Measurements from ENCODE around the gene PRPF31. TPM values are rescaled to one million over a fixed set of nuclear protein-coding genes. Genes with fewer than 3 reads are reported as not detected.

Gene PRPF31, protein sequence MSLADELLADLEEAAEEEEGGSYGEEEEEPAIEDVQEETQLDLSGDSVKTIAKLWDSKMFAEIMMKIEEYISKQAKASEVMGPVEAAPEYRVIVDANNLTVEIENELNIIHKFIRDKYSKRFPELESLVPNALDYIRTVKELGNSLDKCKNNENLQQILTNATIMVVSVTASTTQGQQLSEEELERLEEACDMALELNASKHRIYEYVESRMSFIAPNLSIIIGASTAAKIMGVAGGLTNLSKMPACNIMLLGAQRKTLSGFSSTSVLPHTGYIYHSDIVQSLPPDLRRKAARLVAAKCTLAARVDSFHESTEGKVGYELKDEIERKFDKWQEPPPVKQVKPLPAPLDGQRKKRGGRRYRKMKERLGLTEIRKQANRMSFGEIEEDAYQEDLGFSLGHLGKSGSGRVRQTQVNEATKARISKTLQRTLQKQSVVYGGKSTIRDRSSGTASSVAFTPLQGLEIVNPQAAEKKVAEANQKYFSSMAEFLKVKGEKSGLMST
- 10 to 100 TPM; 17.9 to 97.3 (median 52.6) TPM for total RNA-seq

DNA sequence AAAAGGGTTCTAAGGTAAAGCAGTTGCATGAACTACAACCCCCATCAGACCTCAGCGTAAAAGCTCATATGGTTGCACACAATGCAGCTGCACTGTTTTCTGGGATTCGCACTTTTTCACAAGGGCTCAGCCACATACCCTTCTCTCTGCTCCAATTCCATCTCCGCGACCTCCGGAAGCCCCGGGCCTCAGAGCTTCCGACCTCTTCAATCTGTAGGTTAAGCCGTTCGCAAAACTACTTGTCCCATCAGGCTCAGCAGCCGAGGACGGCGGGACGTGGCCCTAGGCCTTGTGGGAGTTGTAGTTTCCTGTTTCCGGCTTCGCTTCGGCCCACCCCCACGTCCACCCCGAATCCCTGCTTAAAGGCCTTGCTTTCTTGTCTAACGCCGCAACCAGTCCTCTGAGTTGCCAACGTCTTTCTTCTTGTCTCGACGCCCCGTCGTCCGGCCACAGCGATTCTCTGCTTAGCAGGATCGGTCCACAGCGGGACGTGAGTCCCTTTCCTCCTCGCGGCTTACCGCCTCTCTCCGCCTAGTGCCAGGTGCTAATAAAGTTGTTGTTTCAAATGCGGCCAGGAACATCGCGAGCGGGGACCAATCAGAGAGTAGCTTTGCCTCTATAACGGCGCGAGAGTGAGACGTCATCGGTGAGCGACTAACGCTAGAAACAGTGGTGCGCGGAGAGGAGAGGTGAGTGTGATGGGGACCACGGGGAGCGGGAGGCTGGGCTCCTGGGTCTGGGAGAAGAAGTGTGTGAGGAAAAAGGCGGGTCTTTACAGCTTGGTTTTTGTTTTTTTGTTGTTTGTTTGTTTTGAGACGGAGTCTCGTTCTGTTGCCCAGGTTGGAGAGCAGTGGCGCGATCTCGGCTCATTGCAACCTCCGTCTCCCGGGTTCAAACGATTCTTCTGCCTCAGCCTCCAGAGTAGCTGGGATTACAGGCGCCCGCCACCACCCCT lies at the start of gene PRPF31, which contains the start of gene TFPT:
Gene PRPF31, plus strand, starts transcription at position 646 of the 955 bp plus-strand sequence. CDS start 2,525 bp downstream, outside the sequence.
Gene TFPT, minus strand, starts transcription at position 549 of the 955 bp plus-strand sequence. Its CDS starts 388 bp downstream, at position 161.
- intact Hi-C loops (cut with DNase I; ENCODE audit: low total_unique reads), result no loop called here

DNA sequence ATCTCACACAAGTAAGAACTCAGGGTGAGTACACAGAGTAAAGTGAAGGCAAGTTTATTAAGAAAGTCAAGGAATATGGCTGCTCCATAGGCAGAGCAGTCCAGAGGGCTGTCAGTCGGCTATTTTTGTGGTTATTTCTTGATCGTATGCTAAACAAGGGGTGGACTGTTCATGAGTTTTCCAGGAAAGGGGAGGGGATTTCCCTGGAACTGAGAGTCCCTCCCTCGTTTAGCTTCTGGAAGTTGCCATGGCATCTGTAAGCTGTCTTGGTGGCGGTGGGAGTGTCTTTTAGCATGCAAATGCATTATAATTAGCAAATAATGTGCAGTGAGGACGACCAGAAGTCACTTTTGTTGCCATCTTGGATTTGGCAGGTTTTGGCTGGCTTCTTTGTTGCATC lies 46.1 kb upstream of the PRPF31 start:
- Histone ChIP-seq H3K27me3 (no peaks in the 10 kb centered on the region), H3K36me3 (no peaks in the 10 kb centered on the region), H3K9me3 (no peaks in the 10 kb centered on the region), H3K27ac (no peak overlapping the region), H3K4me1 (no peaks in the 10 kb centered on the region), H3K4me3 (no peak overlapping the region)
- no peak for TF ChIP-seq POLR2A (IDR thresholded peaks at IDR 0.05)
- TF ChIP-seq, protein P1, sequence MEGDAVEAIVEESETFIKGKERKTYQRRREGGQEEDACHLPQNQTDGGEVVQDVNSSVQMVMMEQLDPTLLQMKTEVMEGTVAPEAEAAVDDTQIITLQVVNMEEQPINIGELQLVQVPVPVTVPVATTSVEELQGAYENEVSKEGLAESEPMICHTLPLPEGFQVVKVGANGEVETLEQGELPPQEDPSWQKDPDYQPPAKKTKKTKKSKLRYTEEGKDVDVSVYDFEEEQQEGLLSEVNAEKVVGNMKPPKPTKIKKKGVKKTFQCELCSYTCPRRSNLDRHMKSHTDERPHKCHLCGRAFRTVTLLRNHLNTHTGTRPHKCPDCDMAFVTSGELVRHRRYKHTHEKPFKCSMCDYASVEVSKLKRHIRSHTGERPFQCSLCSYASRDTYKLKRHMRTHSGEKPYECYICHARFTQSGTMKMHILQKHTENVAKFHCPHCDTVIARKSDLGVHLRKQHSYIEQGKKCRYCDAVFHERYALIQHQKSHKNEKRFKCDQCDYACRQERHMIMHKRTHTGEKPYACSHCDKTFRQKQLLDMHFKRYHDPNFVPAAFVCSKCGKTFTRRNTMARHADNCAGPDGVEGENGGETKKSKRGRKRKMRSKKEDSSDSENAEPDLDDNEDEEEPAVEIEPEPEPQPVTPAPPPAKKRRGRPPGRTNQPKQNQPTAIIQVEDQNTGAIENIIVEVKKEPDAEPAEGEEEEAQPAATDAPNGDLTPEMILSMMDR (IDR thresholded peaks at IDR 0.05), result no peak
- DNase-seq, result no peak
- intact Hi-C loops (cut with DNase I; ENCODE audit: low total_unique reads), result no loop called here

More for the DNA sequence above, at the start of gene PRPF31, which contains the start of gene TFPT:
- H3K4me3 ChIP-seq, result peak within 1 kb of the TSS; percentile 69 to 96
- no peaks in the 10 kb centered on the region for H3K9me3 ChIP-seq
- H3K27me3 ChIP-seq, result no peaks in the 10 kb centered on the region
- TF ChIP-seq, protein P1 (IDR thresholded peaks at IDR 0.05), result no peak
- TF ChIP-seq POLR2A (IDR thresholded peaks at IDR 0.05), result peak in 1 of 2 donors; percentile 59
- peak within 1 kb of the TSS; percentile 90 to 94 for H3K27ac ChIP-seq
- no peaks in the 10 kb centered on the region for H3K36me3 ChIP-seq
- DNase-seq, result peak; percentile 96 to 99
- H3K4me1 ChIP-seq, result peaks cover 6 to 9% of the 10 kb centered on the region in 2 donors

DNA sequence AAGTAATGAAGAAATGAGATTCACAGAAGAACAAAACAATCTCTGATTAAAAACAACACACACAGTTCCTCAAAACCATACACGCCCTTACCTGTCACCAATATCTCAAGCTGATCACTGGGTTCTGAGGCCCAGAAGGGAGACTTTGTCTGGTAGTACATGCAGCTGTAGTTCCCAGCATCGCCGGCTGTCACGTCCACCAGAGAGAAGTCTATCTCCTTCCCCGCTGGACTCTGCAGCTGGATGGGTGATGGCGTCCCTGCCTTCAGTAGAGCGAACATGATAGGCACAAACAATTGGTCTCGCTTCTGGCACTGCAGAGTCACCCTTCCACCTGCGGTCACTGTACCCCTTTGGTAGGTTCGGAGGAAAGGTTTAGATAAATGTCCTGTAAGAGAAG lies 41.7 kb upstream of the PRPF31 start:
- no peak for DNase-seq
- H3K9me3 ChIP-seq, result no peaks in the 10 kb centered on the region
- intact Hi-C loops (cut with DNase I; ENCODE audit: low total_unique reads), result no loop called here
- H3K4me3 ChIP-seq, result no peak overlapping the region
- H3K4me1 ChIP-seq, result no peaks in the 10 kb centered on the region
- no peaks in the 10 kb centered on the region for H3K27me3 ChIP-seq
- no peak overlapping the region for H3K27ac ChIP-seq
- no peaks in the 10 kb centered on the region for H3K36me3 ChIP-seq
- TF ChIP-seq POLR2A (IDR thresholded peaks at IDR 0.05), result no peak
- TF ChIP-seq, protein P1 (IDR thresholded peaks at IDR 0.05), result no peak

DNA sequence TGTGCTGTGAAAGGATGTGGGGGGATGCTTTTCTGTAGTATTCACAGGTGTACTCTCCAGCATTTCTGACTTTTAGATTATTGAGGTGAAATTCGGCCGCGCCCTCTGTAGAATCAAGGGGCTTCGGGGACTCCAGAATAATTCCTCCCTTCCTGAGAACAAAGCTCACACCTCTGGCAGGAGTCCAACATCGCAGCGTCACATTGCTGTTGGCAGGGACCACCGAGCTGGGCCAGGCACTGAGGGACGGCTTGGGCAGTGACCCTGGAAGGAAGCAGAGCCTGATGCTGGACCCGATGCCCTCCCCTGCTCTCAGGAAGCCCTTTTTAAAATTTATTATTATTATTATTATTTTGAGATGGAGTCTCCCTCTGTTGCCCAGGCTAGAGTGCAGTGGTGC lies 40.7 kb upstream of the PRPF31 start:
- Histone ChIP-seq H3K4me1 (no peaks in the 10 kb centered on the region), H3K27me3 (no peaks in the 10 kb centered on the region), H3K27ac (no peak overlapping the region), H3K4me3 (no peak overlapping the region), H3K9me3 (no peaks in the 10 kb centered on the region), H3K36me3 (no peaks in the 10 kb centered on the region)
- intact Hi-C loops (cut with DNase I; ENCODE audit: low total_unique reads), result no loop called here
- no peak for TF ChIP-seq POLR2A (IDR thresholded peaks at IDR 0.05)
- TF ChIP-seq, protein P1 (IDR thresholded peaks at IDR 0.05), result no peak
- DNase-seq, result no peak

Measured in uterus (tissue), 4 donors.